ENCODE measurements around the gene CLDN24. TPM values are rescaled to one million over a fixed set of nuclear protein-coding genes. Genes with fewer than 3 reads are reported as not detected.

The CLDN24 gene
- total RNA-seq, 3 donors from 2014 or later: not detected

DNA sequence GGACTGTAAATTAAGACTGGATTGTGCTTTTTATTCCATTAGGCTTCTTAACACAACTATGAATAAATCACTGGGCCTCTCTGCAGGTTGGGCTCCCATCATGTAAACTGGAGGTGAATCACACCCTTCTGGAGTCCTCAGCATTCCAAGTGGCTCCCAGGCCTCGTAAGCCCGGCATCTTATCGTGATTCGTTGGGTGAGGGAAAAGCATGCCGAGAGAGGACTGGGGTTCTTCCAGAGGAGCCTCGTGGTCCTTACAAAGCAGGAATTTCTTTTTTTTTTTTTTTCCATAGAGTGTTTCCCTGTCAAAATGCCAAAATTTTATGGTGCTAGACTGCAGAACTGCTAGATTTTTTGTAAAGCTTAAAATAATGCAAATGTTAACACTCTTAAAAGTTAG, 22.2 kb downstream of the CLDN24 start:
- Histone ChIP-seq H3K4me1 (no peaks in the 10 kb centered on the region), H3K27me3 (no peaks in the 10 kb centered on the region), H3K27ac (no peak overlapping the region), H3K9me3 (no peaks in the 10 kb centered on the region), H3K4me3 (no peak overlapping the region), H3K36me3 (no peaks in the 10 kb centered on the region)
- intact Hi-C loops (cut with DNase I; ENCODE audit: low total_unique reads): no loop called here
- DNase-seq (ENCODE audit: low spot score in 2 of 2): no peak
- TF ChIP-seq, protein P1, sequence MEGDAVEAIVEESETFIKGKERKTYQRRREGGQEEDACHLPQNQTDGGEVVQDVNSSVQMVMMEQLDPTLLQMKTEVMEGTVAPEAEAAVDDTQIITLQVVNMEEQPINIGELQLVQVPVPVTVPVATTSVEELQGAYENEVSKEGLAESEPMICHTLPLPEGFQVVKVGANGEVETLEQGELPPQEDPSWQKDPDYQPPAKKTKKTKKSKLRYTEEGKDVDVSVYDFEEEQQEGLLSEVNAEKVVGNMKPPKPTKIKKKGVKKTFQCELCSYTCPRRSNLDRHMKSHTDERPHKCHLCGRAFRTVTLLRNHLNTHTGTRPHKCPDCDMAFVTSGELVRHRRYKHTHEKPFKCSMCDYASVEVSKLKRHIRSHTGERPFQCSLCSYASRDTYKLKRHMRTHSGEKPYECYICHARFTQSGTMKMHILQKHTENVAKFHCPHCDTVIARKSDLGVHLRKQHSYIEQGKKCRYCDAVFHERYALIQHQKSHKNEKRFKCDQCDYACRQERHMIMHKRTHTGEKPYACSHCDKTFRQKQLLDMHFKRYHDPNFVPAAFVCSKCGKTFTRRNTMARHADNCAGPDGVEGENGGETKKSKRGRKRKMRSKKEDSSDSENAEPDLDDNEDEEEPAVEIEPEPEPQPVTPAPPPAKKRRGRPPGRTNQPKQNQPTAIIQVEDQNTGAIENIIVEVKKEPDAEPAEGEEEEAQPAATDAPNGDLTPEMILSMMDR (IDR thresholded peaks at IDR 0.05): no peak
- no peak for TF ChIP-seq POLR2AphosphoS5 (IDR thresholded peaks at IDR 0.05)
- TF ChIP-seq POLR2A (IDR thresholded peaks at IDR 0.05): no peak

DNA sequence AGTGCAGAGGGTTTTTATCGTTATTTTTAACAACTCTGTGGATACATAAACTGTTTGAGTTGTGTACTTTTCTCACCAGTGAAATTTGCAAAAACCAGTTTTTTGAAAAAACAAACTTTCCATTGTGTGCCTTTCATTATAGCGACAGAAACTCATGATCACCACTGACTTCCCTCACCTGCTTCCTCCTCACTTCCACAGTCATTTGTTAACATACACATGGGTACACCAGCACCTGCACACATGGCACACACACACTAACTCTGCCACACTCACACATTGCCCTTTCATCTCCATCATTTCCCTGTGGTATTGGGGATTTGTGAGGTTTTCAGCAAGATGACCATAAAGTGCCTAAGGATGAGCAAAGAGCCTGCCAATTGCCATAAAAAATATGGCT, 22.8 kb downstream of the CLDN24 start:
- no peaks in the 10 kb centered on the region for H3K27me3 ChIP-seq
- no peak overlapping the region for H3K27ac ChIP-seq
- H3K4me1 ChIP-seq: no peaks in the 10 kb centered on the region
- no peak for DNase-seq (ENCODE audit: low spot score in 2 of 2)
- no peaks in the 10 kb centered on the region for H3K9me3 ChIP-seq
- H3K4me3 ChIP-seq: no peak overlapping the region
- intact Hi-C loops (cut with DNase I; ENCODE audit: low total_unique reads): no loop called here
- TF ChIP-seq POLR2AphosphoS5 (IDR thresholded peaks at IDR 0.05): no peak
- TF ChIP-seq, protein P1 (IDR thresholded peaks at IDR 0.05): no peak
- no peak for TF ChIP-seq POLR2A (IDR thresholded peaks at IDR 0.05)
- H3K36me3 ChIP-seq: no peaks in the 10 kb centered on the region

DNA sequence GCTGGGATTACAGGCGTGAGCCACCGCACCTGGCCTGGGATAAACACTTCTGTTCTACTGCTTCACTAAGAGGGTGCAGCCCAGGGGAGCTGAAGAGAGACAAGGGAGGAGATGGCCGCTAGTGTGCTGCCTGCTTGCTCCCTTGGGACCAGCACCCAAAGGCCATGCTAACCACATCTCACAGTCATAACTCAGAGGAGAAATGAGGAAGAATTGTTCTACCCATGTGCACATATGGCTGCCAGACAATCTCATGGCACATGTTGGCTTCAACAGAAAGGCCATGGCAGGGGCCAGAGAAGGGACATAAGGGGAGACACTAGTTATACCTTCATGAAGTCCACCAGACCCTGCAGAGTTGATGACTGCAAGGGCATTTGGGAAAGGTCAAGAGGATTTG, 24.6 kb downstream of the CLDN24 start:
- TF ChIP-seq, protein P1 (IDR thresholded peaks at IDR 0.05): no peak
- TF ChIP-seq POLR2AphosphoS5 (IDR thresholded peaks at IDR 0.05) (no peak), POLR2A (IDR thresholded peaks at IDR 0.05) (no peak)
- Histone ChIP-seq H3K36me3 (no peaks in the 10 kb centered on the region), H3K9me3 (no peaks in the 10 kb centered on the region), H3K27me3 (no peaks in the 10 kb centered on the region), H3K4me1 (no peaks in the 10 kb centered on the region), H3K4me3 (no peak overlapping the region), H3K27ac (no peak overlapping the region)
- DNase-seq (ENCODE audit: low spot score in 2 of 2): no peak
- intact Hi-C loops (cut with DNase I; ENCODE audit: low total_unique reads): no loop called here

DNA sequence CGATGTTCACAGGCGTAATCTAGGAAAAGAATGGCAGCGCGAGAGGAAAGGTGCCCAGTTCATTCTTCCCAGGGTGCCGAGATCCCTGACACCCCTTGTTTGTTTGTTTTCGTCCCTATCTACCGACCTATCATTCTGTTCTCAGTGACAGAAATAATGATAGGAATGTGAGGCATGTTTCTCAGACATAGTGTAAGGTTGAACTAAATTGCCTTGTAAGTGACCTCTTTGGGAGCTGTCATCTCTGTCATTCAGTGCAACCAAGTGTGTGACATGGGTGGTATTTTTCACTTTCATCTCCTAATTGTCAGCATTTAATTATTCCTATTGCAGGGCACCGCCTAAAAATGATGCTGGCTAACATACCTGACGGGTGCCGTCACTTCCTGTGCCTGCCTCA, 26.5 kb downstream of the CLDN24 start:
- H3K9me3 ChIP-seq: no peaks in the 10 kb centered on the region
- H3K36me3 ChIP-seq: no peaks in the 10 kb centered on the region
- no peak overlapping the region for H3K27ac ChIP-seq
- no peak for DNase-seq (ENCODE audit: low spot score in 2 of 2)
- H3K27me3 ChIP-seq: no peaks in the 10 kb centered on the region
- no peak for TF ChIP-seq POLR2A (IDR thresholded peaks at IDR 0.05)
- no peak for TF ChIP-seq POLR2AphosphoS5 (IDR thresholded peaks at IDR 0.05)
- TF ChIP-seq, protein P1 (IDR thresholded peaks at IDR 0.05): no peak
- no peaks in the 10 kb centered on the region for H3K4me1 ChIP-seq
- no peak overlapping the region for H3K4me3 ChIP-seq
- intact Hi-C loops (cut with DNase I; ENCODE audit: low total_unique reads): no loop called here

DNA sequence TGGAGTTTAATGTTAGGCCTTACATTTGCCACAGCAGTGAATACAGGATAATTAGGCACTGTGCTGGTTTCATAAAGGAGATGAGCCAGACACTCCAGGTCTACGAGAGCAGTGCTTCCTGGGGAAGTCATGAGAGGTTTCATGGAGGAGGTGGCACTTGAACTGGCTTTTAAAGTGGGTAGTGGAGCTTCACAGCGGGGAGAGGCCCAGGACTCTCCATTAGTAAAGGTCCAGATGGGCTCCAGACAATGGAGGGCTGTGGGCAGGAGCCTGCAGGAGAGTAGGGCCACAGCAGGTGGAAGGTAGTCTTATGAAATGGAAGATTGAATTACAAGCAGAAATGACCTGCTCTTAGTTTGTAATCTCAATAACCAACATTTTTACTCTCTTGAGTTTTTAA, 31.2 kb downstream of the CLDN24 start:
- no peak overlapping the region for H3K4me3 ChIP-seq
- no peaks in the 10 kb centered on the region for H3K27me3 ChIP-seq
- no peak overlapping the region for H3K27ac ChIP-seq
- no peaks in the 10 kb centered on the region for H3K9me3 ChIP-seq
- no peaks in the 10 kb centered on the region for H3K4me1 ChIP-seq
- no peaks in the 10 kb centered on the region for H3K36me3 ChIP-seq
- intact Hi-C loops (cut with DNase I; ENCODE audit: low total_unique reads): no loop called here
- TF ChIP-seq POLR2A (IDR thresholded peaks at IDR 0.05) (no peak), POLR2AphosphoS5 (IDR thresholded peaks at IDR 0.05) (no peak)
- TF ChIP-seq, protein P1 (IDR thresholded peaks at IDR 0.05): no peak
- DNase-seq (ENCODE audit: low spot score in 2 of 2): no peak
